ENCODE measurements around the gene PAGE2B. TPM values are rescaled to one million over a fixed set of nuclear protein-coding genes. Genes with fewer than 3 reads are reported as not detected.
A peak's percentile ranks its signal among the peaks of the same experiment; 100 is the strongest.

The PAGE2B gene
- total RNA-seq, result not detected
- polyA plus RNA-seq (ENCODE audit: insufficient read depth in 1 of 8, insufficient read length in 8 of 8, low replicate concordance in 1 of 8), result under 1 TPM in 3 of 8 donors, not detected in 5; 0.26 to 0.28 (median 0.27) TPM
- long read RNA-seq, donor 1, result 0 reads
- long read RNA-seq, donor 2, result 0 reads
- long read RNA-seq, donor 3, result 0 reads
- long read RNA-seq, donor 4, result 0 reads
- long read RNA-seq, donor 5, result 0 reads
- long read RNA-seq, donor 6, result 0 reads
- long read RNA-seq, donor 7, result 0 reads
- long read RNA-seq, donor 8, result 0 reads
- long read RNA-seq, donor 9, result 0 reads
- long read RNA-seq, donor 10, result 0 reads
- long read RNA-seq, donor 11, result 0 reads

- Histone ChIP-seq H3K4me3 (ENCODE audit: low read length) (no peak within 1 kb of the TSS), H3K9me3 (replicated peaks; ENCODE audit: control insufficient read depth, low read depth, low read length) (no peaks in the 10 kb centered on the region), H3K4me1 (ENCODE audit: control insufficient read depth, insufficient read depth, low read length) (no peaks in the 10 kb centered on the region), H3K27ac (ENCODE audit: low read length) (no peak within 1 kb of the TSS), H3K27me3 (ENCODE audit: control insufficient read depth, insufficient read depth, low read length) (peaks cover 2% of the 10 kb centered on the region), H3K36me3 (ENCODE audit: control insufficient read depth, insufficient read depth, low read length) (no peaks in the 10 kb centered on the region)
- WGBS (ENCODE audit: insufficient coverage), result 81% methylated on average over 36 of the region's 36 CpGs
- DNase-seq, result no peak
These were observed at the start of gene PAGE2B for GRCh38 chrX:55074851-55075467. TSS of gene PAGE2B (plus strand) at chrX:55075030. CDS start at chrX:55076042, 1,012 bp downstream.

GRCh38 chrX:55026143-55026542 is 48.7 kb upstream of the PAGE2B start:
- Histone ChIP-seq H3K27me3 (ENCODE audit: control insufficient read depth, insufficient read depth, low read length) (peaks cover 10% of the 10 kb centered on the region), H3K4me3 (ENCODE audit: low read length) (no peak overlapping the region), H3K9me3 (replicated peaks; ENCODE audit: control insufficient read depth, low read depth, low read length) (no peaks in the 10 kb centered on the region), H3K27ac (ENCODE audit: low read length) (no peak overlapping the region), H3K4me1 (ENCODE audit: control insufficient read depth, insufficient read depth, low read length) (no peaks in the 10 kb centered on the region), H3K36me3 (ENCODE audit: control insufficient read depth, insufficient read depth, low read length) (no peaks in the 10 kb centered on the region)
- no peak for DNase-seq

- no peak for DNase-seq
- no peaks in the 10 kb centered on the region for H3K9me3 ChIP-seq (replicated peaks; ENCODE audit: control insufficient read depth, low read depth, low read length)
- H3K4me1 ChIP-seq (ENCODE audit: control insufficient read depth, insufficient read depth, low read length), result no peaks in the 10 kb centered on the region
- no peak overlapping the region for H3K4me3 ChIP-seq (ENCODE audit: low read length)
- H3K27me3 ChIP-seq (ENCODE audit: control insufficient read depth, insufficient read depth, low read length), result peaks cover 10% of the 10 kb centered on the region
- WGBS (ENCODE audit: insufficient coverage), result 50% methylated on average over 2 of the region's 2 CpGs
- no peak overlapping the region for H3K27ac ChIP-seq (ENCODE audit: low read length)
- H3K36me3 ChIP-seq (ENCODE audit: control insufficient read depth, insufficient read depth, low read length), result no peaks in the 10 kb centered on the region
These were observed 48.0 kb upstream of the PAGE2B start for GRCh38 chrX:55026840-55027239.

GRCh38 chrX:55028040-55028439 is 46.8 kb upstream of the PAGE2B start:
- H3K27me3 ChIP-seq (ENCODE audit: control insufficient read depth, insufficient read depth, low read length), result peaks cover 10% of the 10 kb centered on the region
- H3K36me3 ChIP-seq (ENCODE audit: control insufficient read depth, insufficient read depth, low read length), result no peaks in the 10 kb centered on the region
- H3K27ac ChIP-seq (ENCODE audit: low read length), result no peak overlapping the region
- DNase-seq, result no peak
- H3K4me3 ChIP-seq (ENCODE audit: low read length), result no peak overlapping the region
- no peaks in the 10 kb centered on the region for H3K4me1 ChIP-seq (ENCODE audit: control insufficient read depth, insufficient read depth, low read length)
- WGBS (ENCODE audit: insufficient coverage), result no CpG with 5 or more reads among the region's 4 CpGs
- H3K9me3 ChIP-seq (replicated peaks; ENCODE audit: control insufficient read depth, low read depth, low read length), result no peaks in the 10 kb centered on the region

GRCh38 chrX:55028611-55029010 is 46.2 kb upstream of the PAGE2B start:
- H3K27ac ChIP-seq (ENCODE audit: low read length), result no peak overlapping the region
- peaks cover 9% of the 10 kb centered on the region for H3K27me3 ChIP-seq (ENCODE audit: control insufficient read depth, insufficient read depth, low read length)
- no peaks in the 10 kb centered on the region for H3K9me3 ChIP-seq (replicated peaks; ENCODE audit: control insufficient read depth, low read depth, low read length)
- no peaks in the 10 kb centered on the region for H3K4me1 ChIP-seq (ENCODE audit: control insufficient read depth, insufficient read depth, low read length)
- no peaks in the 10 kb centered on the region for H3K36me3 ChIP-seq (ENCODE audit: control insufficient read depth, insufficient read depth, low read length)
- H3K4me3 ChIP-seq (ENCODE audit: low read length), result no peak overlapping the region
- no peak for DNase-seq

- no CpG with 5 or more reads among the region's 2 CpGs for WGBS (ENCODE audit: insufficient coverage)
- Histone ChIP-seq H3K36me3 (ENCODE audit: control insufficient read depth, insufficient read depth, low read length) (no peaks in the 10 kb centered on the region), H3K27ac (ENCODE audit: low read length) (no peak overlapping the region), H3K27me3 (ENCODE audit: control insufficient read depth, insufficient read depth, low read length) (peaks cover 6% of the 10 kb centered on the region), H3K9me3 (replicated peaks; ENCODE audit: control insufficient read depth, low read depth, low read length) (no peaks in the 10 kb centered on the region), H3K4me1 (ENCODE audit: control insufficient read depth, insufficient read depth, low read length) (no peaks in the 10 kb centered on the region), H3K4me3 (ENCODE audit: low read length) (no peak overlapping the region)
- DNase-seq, result no peak
These were observed 45.5 kb upstream of the PAGE2B start for GRCh38 chrX:55029291-55029690.

- H3K4me3 ChIP-seq (ENCODE audit: low read length), result no peak within 1 kb of the TSS
- H3K9me3 ChIP-seq (replicated peaks; ENCODE audit: control insufficient read depth, low read depth, low read length), result no peaks in the 10 kb centered on the region
- no peak for DNase-seq
- WGBS (ENCODE audit: insufficient coverage), result 72% methylated on average over 4 of the region's 7 CpGs
- H3K27ac ChIP-seq (ENCODE audit: low read length), result no peak within 1 kb of the TSS
- peaks cover 3% of the 10 kb centered on the region for H3K27me3 ChIP-seq (ENCODE audit: control insufficient read depth, insufficient read depth, low read length)
- H3K4me1 ChIP-seq (ENCODE audit: control insufficient read depth, insufficient read depth, low read length), result no peaks in the 10 kb centered on the region
- H3K36me3 ChIP-seq (ENCODE audit: control insufficient read depth, insufficient read depth, low read length), result no peaks in the 10 kb centered on the region
These were observed 44.3 kb upstream of the PAGE2B start, which contains the start of gene ALAS2 for GRCh38 chrX:55030271-55031205. TSS of gene ALAS2 (minus strand) at chrX:55030977. CDS start at chrX:55026000, 4,977 bp downstream.

- Histone ChIP-seq H3K4me1 (ENCODE audit: control insufficient read depth, insufficient read depth, low read length) (no peaks in the 10 kb centered on the region), H3K27me3 (ENCODE audit: control insufficient read depth, insufficient read depth, low read length) (no peaks in the 10 kb centered on the region), H3K27ac (ENCODE audit: low read length) (no peak overlapping the region), H3K9me3 (replicated peaks; ENCODE audit: control insufficient read depth, low read depth, low read length) (no peaks in the 10 kb centered on the region), H3K4me3 (ENCODE audit: low read length) (no peak overlapping the region), H3K36me3 (ENCODE audit: control insufficient read depth, insufficient read depth, low read length) (no peaks in the 10 kb centered on the region)
- DNase-seq, result peak; percentile 18
- no CpG with 5 or more reads among the region's 2 CpGs for WGBS (ENCODE audit: insufficient coverage)
These were observed 41.4 kb upstream of the PAGE2B start for GRCh38 chrX:55033429-55033828.

GRCh38 chrX:55039471-55039870 is 35.4 kb upstream of the PAGE2B start:
- no peaks in the 10 kb centered on the region for H3K4me1 ChIP-seq (ENCODE audit: control insufficient read depth, insufficient read depth, low read length)
- 62% methylated on average over 2 of the region's 3 CpGs for WGBS (ENCODE audit: insufficient coverage)
- no peak overlapping the region for H3K27ac ChIP-seq (ENCODE audit: low read length)
- H3K4me3 ChIP-seq (ENCODE audit: low read length), result no peak overlapping the region
- H3K9me3 ChIP-seq (replicated peaks; ENCODE audit: control insufficient read depth, low read depth, low read length), result no peaks in the 10 kb centered on the region
- DNase-seq, result no peak
- H3K27me3 ChIP-seq (ENCODE audit: control insufficient read depth, insufficient read depth, low read length), result no peaks in the 10 kb centered on the region
- H3K36me3 ChIP-seq (ENCODE audit: control insufficient read depth, insufficient read depth, low read length), result no peaks in the 10 kb centered on the region

- no peaks in the 10 kb centered on the region for H3K27me3 ChIP-seq (ENCODE audit: control insufficient read depth, insufficient read depth, low read length)
- no peak for DNase-seq
- WGBS (ENCODE audit: insufficient coverage), result no CpG with 5 or more reads among the region's 6 CpGs
These were observed 33.3 kb upstream of the PAGE2B start for GRCh38 chrX:55041514-55041913.

More at GRCh38 chrX:55041514-55041913, 33.3 kb upstream of the PAGE2B start:
- Histone ChIP-seq H3K27ac (ENCODE audit: low read length) (no peak overlapping the region), H3K4me1 (ENCODE audit: control insufficient read depth, insufficient read depth, low read length) (no peaks in the 10 kb centered on the region), H3K4me3 (ENCODE audit: low read length) (no peak overlapping the region), H3K36me3 (ENCODE audit: control insufficient read depth, insufficient read depth, low read length) (no peaks in the 10 kb centered on the region), H3K9me3 (replicated peaks; ENCODE audit: control insufficient read depth, low read depth, low read length) (no peaks in the 10 kb centered on the region)

Measured in muscle of leg (tissue), 16 donors.